SK-N-SH (cell line): ENCODE results near the gene CHPF2. TPM values are rescaled to one million over a fixed set of nuclear protein-coding genes. Genes with fewer than 3 reads are reported as not detected.

Experiments
- CTCF ChIA-PET: fragments of 300-600, 350-600 bp; formaldehyde crosslinking; extraction: SDS; loops from one replicate; lab custom pipeline; 2021; lab: Yijun Ruan, JAX
- POLR2A ChIA-PET: fragments of 350-600 bp; sonication (Branson Sonifier 250); formaldehyde crosslinking; extraction: SDS; loops from one replicate; lab custom pipeline; 2020; ENCODE audit warnings: antibody characterized with exemption, inconsistent platforms; lab: Yijun Ruan, JAX
- DNase-seq: peaks from one replicate; pipeline ENCODE4 v3.0.0; 2012
- H2AFZ ChIP-seq: fragments of 200-600 bp; sonication (generic); 2 replicates; pipeline ENCODE4 v1.8.1; 2016; ENCODE audit warnings: antibody characterized with exemption, mild to moderate bottlenecking, low read depth
- H3F3A ChIP-seq: fragments of 200-600 bp; sonication (generic); replicated peaks from 2 replicates; pipeline ENCODE3; 2016; ENCODE audit warnings: antibody characterized with exemption, mild to moderate bottlenecking; ENCODE audit not compliant: insufficient read depth
- H3K27ac ChIP-seq, 2 experiments: fragments of 200-500 bp in 1 of 2; fragments of 200-600 bp in 1 of 2; sonication (Bioruptor generic) in 1 of 2; sonication (generic), shearing (Covaris generic) in 1 of 2; 2 replicates each; pipeline versions ENCODE4 v1.5.1 to v1.6.1; 2014 to 2016; ENCODE audit warnings: low read depth in 2 of 2, inconsistent platforms in 1 of 2, low read length in 1 of 2, mild to moderate bottlenecking in 1 of 2, mixed read lengths in 1 of 2
- H3K27me3 ChIP-seq: fragments of 200-600 bp; sonication (generic), shearing (Covaris generic); 2 replicates; pipeline ENCODE4 v1.6.1; 2016; ENCODE audit warnings: mixed run types; ENCODE audit not compliant: insufficient read depth
- H3K36me3 ChIP-seq, 2 experiments: fragments of 200-500 bp in 1 of 2; fragments of 200-600 bp in 1 of 2; sonication (Bioruptor generic) in 1 of 2; sonication (generic) in 1 of 2; replicated peaks in 1 of 2; 2 replicates each; pipeline versions ENCODE3 to v1.5.1; 2014 to 2016; ENCODE audit warnings: low read length in 1 of 2, mild to moderate bottlenecking in 1 of 2; ENCODE audit not compliant: insufficient read depth in 2 of 2, control insufficient read depth in 1 of 2
- H3K4me1 ChIP-seq, 2 experiments: fragments of 200-500 bp in 1 of 2; fragments of 200-600 bp in 1 of 2; sonication (Bioruptor generic) in 1 of 2; sonication (generic), shearing (Covaris generic) in 1 of 2; 2 replicates each; pipeline versions ENCODE4 v1.5.1 to v1.6.1; 2014 to 2016; ENCODE audit warnings: low read depth in 1 of 2, low read length in 1 of 2, mixed run types in 1 of 2; ENCODE audit not compliant: insufficient read depth in 2 of 2, control insufficient read depth in 1 of 2
- H3K4me2 ChIP-seq: fragments of 200-600 bp; sonication (generic), shearing (Covaris generic); 2 replicates; pipeline ENCODE4 v1.6.1; 2017; ENCODE audit warnings: mixed run types
- H3K4me3 ChIP-seq, 2 experiments: fragments of 200-500 bp in 1 of 2; fragments of 200-600 bp in 1 of 2; sonication (Bioruptor generic) in 1 of 2; sonication (generic), shearing (Covaris generic) in 1 of 2; 2 replicates each; pipeline versions ENCODE4 v1.5.1 to v1.8.1; 2014 to 2016; ENCODE audit warnings: low read depth in 2 of 2, inconsistent platforms in 1 of 2, low read length in 1 of 2, mild to moderate bottlenecking in 1 of 2, mixed read lengths in 1 of 2, moderate library complexity in 1 of 2
- H3K79me2 ChIP-seq: fragments of 200-600 bp; sonication (generic); 2 replicates; pipeline ENCODE4 v1.8.1; 2017; ENCODE audit warnings: mild to moderate bottlenecking; ENCODE audit not compliant: insufficient read depth
- H3K9ac ChIP-seq: fragments of 200-600 bp; sonication (generic); 2 replicates; pipeline ENCODE4 v1.6.1; 2017; ENCODE audit warnings: mixed run types
- H3K9me2 ChIP-seq: fragments of 200-600 bp; sonication (generic); 2 replicates; pipeline ENCODE4 v1.6.1; 2017; ENCODE audit warnings: mixed run types
- H3K9me3 ChIP-seq: fragments of 200-600 bp; sonication (generic); 2 replicates; pipeline ENCODE4 v1.6.1; 2017; ENCODE audit warnings: mixed run types, mild to moderate bottlenecking, moderate library complexity
- H4K20me1 ChIP-seq: fragments of 200-600 bp; sonication (generic); 2 replicates; pipeline ENCODE4 v1.6.1; 2017; ENCODE audit warnings: mild to moderate bottlenecking, mixed run types; ENCODE audit not compliant: insufficient read depth
- CHD2 ChIP-seq: fragments of 150-350 bp; IDR thresholded peaks from 2 replicates; pipeline ENCODE4 v1.6.1; 2018; ENCODE audit warnings: low read length; ENCODE audit not compliant: partially characterized antibody
- EP300 ChIP-seq, 2 experiments: IDR thresholded peaks; 2 replicates each; pipeline versions ENCODE4 v1.4.0 to v1.6.1; 2012; ENCODE audit warnings: borderline replicate concordance in 1 of 2, low read depth in 1 of 2, low read length in 1 of 2
- FOXJ3 ChIP-seq: sonication (generic); formaldehyde crosslinking; IDR thresholded peaks from 2 replicates; pipeline ENCODE4 v1.5.1; 2020; ENCODE audit warnings: mild to moderate bottlenecking, missing genetic modification reagents
- GABPA ChIP-seq: IDR thresholded peaks from 2 replicates; pipeline ENCODE4 v1.4.0; 2012; ENCODE audit warnings: low read depth, mild to moderate bottlenecking
- GATA2 ChIP-seq: sonication (generic); formaldehyde crosslinking; IDR thresholded peaks from 2 replicates; pipeline ENCODE4 v1.5.0; 2020; ENCODE audit warnings: mild to moderate bottlenecking, missing genetic modification reagents
- MXI1 ChIP-seq: IDR thresholded peaks from 2 replicates; pipeline ENCODE4 v1.6.1; 2012; ENCODE audit warnings: mild to moderate bottlenecking, low read depth, low read length, improper control_type of control experiment
- NRF1 ChIP-seq: IDR thresholded peaks from 2 replicates; pipeline ENCODE4 v1.6.1; 2012; ENCODE audit warnings: low read depth, mild to moderate bottlenecking, low read length
- PBX3 ChIP-seq: IDR thresholded peaks from 2 replicates; pipeline ENCODE4; 2012
- RAD21 ChIP-seq: IDR thresholded peaks from 2 replicates; pipeline ENCODE4 v1.6.1; 2012; ENCODE audit warnings: mild to moderate bottlenecking, low read length
- RCOR1 ChIP-seq: fragments of 150-350 bp; IDR thresholded peaks from 2 replicates; pipeline ENCODE4 v1.6.1; 2017; ENCODE audit warnings: antibody characterized with exemption, low read length
- TEAD4 ChIP-seq: IDR thresholded peaks from 2 replicates; pipeline ENCODE4 v1.4.0; 2012; ENCODE audit warnings: mild to moderate bottlenecking, borderline replicate concordance; ENCODE audit not compliant: insufficient read depth
- USF1 ChIP-seq: IDR thresholded peaks from 2 replicates; pipeline ENCODE4 v1.4.0; 2012; ENCODE audit warnings: low read depth, borderline replicate concordance
- USF2 ChIP-seq: fragments of 150-350 bp; IDR thresholded peaks from 2 replicates; pipeline ENCODE4 v1.6.1; 2017; ENCODE audit warnings: antibody characterized with exemption, low read length, low read depth, borderline replicate concordance
- WGBS: methylation state at CpG from one replicate; pipeline ENCODE4 v1.1.6; 2017; ENCODE audit warnings: low lambda C conversion rate; 5-methylcytosine and 5-hydroxymethylcytosine counted together
- polyA plus RNA-seq, 3 experiments: library from polyadenylated mRNA; depleted of rRNA; stranded (reverse); fragments of >200 nt; gene quantifications; 2 replicates each; pipeline ENCODE4 v1.2.3, GENCODE V29; 2012

The CHPF2 gene
- polyA plus RNA-seq, 1 of the 3 experiments (the other 2 are of a cell fraction), result 68.6 TPM

GRCh38 chr7:151260883-151261282 is 28.6 kb downstream of the CHPF2 start:
- peaks cover 0 to 14% of the 10 kb centered on the region in 2 experiments; a peak in 1 of 4 replicates for H3K4me1 ChIP-seq
- TF ChIP-seq NRF1 (no peak), PBX3 (no peak), TEAD4 (no peak), USF1 (no peak)
- H3K4me3 ChIP-seq, result no peak overlapping the region
- no peaks in the 10 kb centered on the region for H3K9me3 ChIP-seq
- no peak overlapping the region for H3K4me2 ChIP-seq
- no peak overlapping the region for H3K27ac ChIP-seq
- no peak overlapping the region for H3K9ac ChIP-seq
- no peak for DNase-seq
- no peaks in the 10 kb centered on the region for H3F3A ChIP-seq
- H3K36me3 ChIP-seq, result no peaks in the 10 kb centered on the region
- no peak overlapping the region for H2AFZ ChIP-seq
- no peaks in the 10 kb centered on the region for H3K9me2 ChIP-seq
- POLR2A ChIA-PET, result interaction anchor here (0.8 to 1.6 kb wide), 5 partner anchors 9 to 149 kb away, joined by 3 to 9 read pairs (median 6); partner anchors contain the start of gene WDR86
- CTCF ChIA-PET, result interaction anchor here (1.0 to 3.7 kb wide), 10 partner anchors 10 to 82 kb away, joined by 3 to 30 read pairs (median 6); no protein-coding TSS in a partner anchor
- WGBS, result 92% methylated on average over 7 of the region's 8 CpGs
- H3K27me3 ChIP-seq, result no peaks in the 10 kb centered on the region
- H4K20me1 ChIP-seq, result no peaks in the 10 kb centered on the region
- no peaks in the 10 kb centered on the region for H3K79me2 ChIP-seq

- H3K36me3 ChIP-seq, result no peaks in the 10 kb centered on the region
- TF ChIP-seq MXI1 (peak; percentile 58; the same call in 1 of the 2 replicates), FOXJ3 (CRISPR knock-in tag) (0 out of 2 replicates have a peak, but pooled peaks have one; percentile 46), GATA2 (CRISPR knock-in tag) (peak; percentile 92), RAD21 (peak; percentile 15; the same call in 1 of the 2 replicates), USF2 (no peak), CHD2 (peak; percentile 72), GABPA (no peak), RCOR1 (peak; percentile 78), EP300 (IDR thresholded peaks at IDR 0.05; ENCODE audit: borderline replicate concordance in 1 of 2, low read depth in 1 of 2, low read length in 1 of 2) (peak in 1 of 2 experiments; percentile 61; a peak in 1 of 4 replicates)
- no peaks in the 10 kb centered on the region for H3F3A ChIP-seq
- no peaks in the 10 kb centered on the region for H3K27me3 ChIP-seq
- H3K27ac ChIP-seq, result no peak overlapping the region
- H3K9me2 ChIP-seq, result no peaks in the 10 kb centered on the region
- H3K79me2 ChIP-seq, result no peaks in the 10 kb centered on the region
- H3K9ac ChIP-seq, result no peak overlapping the region
- ChIA-PET CTCF (interaction anchor here (0.6 to 3.7 kb wide), 13 partner anchors 10 to 185 kb away, joined by 3 to 30 read pairs (median 5); no protein-coding TSS in a partner anchor), POLR2A (interaction anchor here (0.8 to 1.6 kb wide), 5 partner anchors 8 to 148 kb away, joined by 3 to 9 read pairs (median 6); partner anchors contain the start of gene WDR86)
- no peaks in the 10 kb centered on the region for H4K20me1 ChIP-seq
- H3K4me2 ChIP-seq, result no peak overlapping the region
- peaks cover 0 to 14% of the 10 kb centered on the region in 2 experiments; a peak in 1 of 4 replicates for H3K4me1 ChIP-seq
- no peaks in the 10 kb centered on the region for H3K9me3 ChIP-seq
- peak; percentile 86 for DNase-seq
- 32% methylated on average over 9 of the region's 10 CpGs for WGBS
- no peak overlapping the region for H2AFZ ChIP-seq
- H3K4me3 ChIP-seq, result no peak overlapping the region
These were observed 29.2 kb downstream of the CHPF2 start for GRCh38 chr7:151261529-151261928.
